ENCODE results near the gene ERCC6. TPM values are rescaled to one million over a fixed set of nuclear protein-coding genes. Genes with fewer than 3 reads are reported as not detected.

Gene ERCC6
- total and polyA plus RNA-seq, 2 donors (not counting 3 experiments of a cell fraction or from before 2014, with no cell fraction given) = 15.3 to 39.6 TPM

DNA sequence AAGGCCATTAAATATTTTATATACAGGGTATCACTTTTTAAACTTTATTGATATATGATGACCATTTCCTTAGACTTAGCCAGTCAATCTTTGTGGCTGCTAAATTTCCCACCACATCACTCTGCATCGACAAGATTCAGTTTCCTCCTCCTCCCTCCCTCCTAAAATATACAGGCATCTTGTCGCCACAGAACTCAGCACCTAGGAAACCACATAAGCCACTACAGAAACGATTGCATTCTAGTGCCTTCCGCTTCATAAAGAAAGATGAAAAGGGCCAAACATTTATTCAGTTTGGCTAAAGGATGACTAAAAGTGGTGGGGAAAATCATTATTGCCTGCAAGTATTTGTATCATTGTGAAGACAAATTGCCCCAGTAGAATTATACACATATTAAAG lies 30.7 kb downstream of the ERCC6 start:
- Histone ChIP-seq H3K79me2 (ENCODE audit: control insufficient read depth, insufficient read depth, low read length) (peaks cover 55% of the 10 kb centered on the region), H3K27me3 (ENCODE audit: control insufficient read depth in 2 of 2, insufficient read depth in 2 of 2, low read length in 2 of 2) (no peaks in the 10 kb centered on the region), H3K9me3 (replicated peaks; ENCODE audit: control insufficient read depth, insufficient read depth, low read length) (no peaks in the 10 kb centered on the region), H3K4me1 (ENCODE audit: control insufficient read depth, extremely low read depth, insufficient read depth, low read length) (no peaks in the 10 kb centered on the region), H3K36me3 (ENCODE audit: control insufficient read depth in 2 of 2, extremely low read depth in 1 of 2, insufficient read depth in 2 of 2, low read length in 2 of 2) (peaks cover 3 to 9% of the 10 kb centered on the region in 2 experiments), H4K20me1 (replicated peaks; ENCODE audit: control insufficient read depth, extremely low read depth, insufficient read depth, low read length) (peaks cover 2% of the 10 kb centered on the region), H3K27ac (ENCODE audit: insufficient read depth, low read depth, low read length) (no peak overlapping the region), H3K4me3 (replicated peaks in 1 of 3; ENCODE audit: insufficient read depth in 1 of 3, low read depth in 1 of 3, low read length in 3 of 3) (no peak overlapping the region), H2AFZ (ENCODE audit: low read depth, low read length) (no peak overlapping the region), H3K9me1 (replicated peaks; ENCODE audit: control insufficient read depth, extremely low read depth, insufficient read depth, low read length) (no peaks in the 10 kb centered on the region), H3K9ac (replicated peaks; ENCODE audit: extremely low read depth, insufficient read depth, low read length) (no peak overlapping the region), H3K4me2 (ENCODE audit: insufficient read depth, low read length) (no peak overlapping the region)
- DNase-seq (ENCODE audit: low read depth, low spot score) = no peak
- no TSS peak for BruUV-seq (replicated peaks)
- intact Hi-C loops (cut with micrococcal nuclease) (no loop called here), dilution Hi-C loops (cut with MboI; ENCODE audit: extremely low pct_ligation_motif_present, low sequenced_read_pairs) (no loop called here)
- TF ChIP-seq, protein P1, sequence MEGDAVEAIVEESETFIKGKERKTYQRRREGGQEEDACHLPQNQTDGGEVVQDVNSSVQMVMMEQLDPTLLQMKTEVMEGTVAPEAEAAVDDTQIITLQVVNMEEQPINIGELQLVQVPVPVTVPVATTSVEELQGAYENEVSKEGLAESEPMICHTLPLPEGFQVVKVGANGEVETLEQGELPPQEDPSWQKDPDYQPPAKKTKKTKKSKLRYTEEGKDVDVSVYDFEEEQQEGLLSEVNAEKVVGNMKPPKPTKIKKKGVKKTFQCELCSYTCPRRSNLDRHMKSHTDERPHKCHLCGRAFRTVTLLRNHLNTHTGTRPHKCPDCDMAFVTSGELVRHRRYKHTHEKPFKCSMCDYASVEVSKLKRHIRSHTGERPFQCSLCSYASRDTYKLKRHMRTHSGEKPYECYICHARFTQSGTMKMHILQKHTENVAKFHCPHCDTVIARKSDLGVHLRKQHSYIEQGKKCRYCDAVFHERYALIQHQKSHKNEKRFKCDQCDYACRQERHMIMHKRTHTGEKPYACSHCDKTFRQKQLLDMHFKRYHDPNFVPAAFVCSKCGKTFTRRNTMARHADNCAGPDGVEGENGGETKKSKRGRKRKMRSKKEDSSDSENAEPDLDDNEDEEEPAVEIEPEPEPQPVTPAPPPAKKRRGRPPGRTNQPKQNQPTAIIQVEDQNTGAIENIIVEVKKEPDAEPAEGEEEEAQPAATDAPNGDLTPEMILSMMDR (IDR thresholded peaks at IDR 0.05; ENCODE audit: extremely low read depth in 1 of 2, insufficient read depth in 1 of 2, low read depth in 1 of 2, low read length in 2 of 2) = no peak
- no peak for TF ChIP-seq FOS (IDR thresholded peaks at IDR 0.05; ENCODE audit: borderline replicate concordance, insufficient read depth, low read length)
- POLR2A ChIA-PET = no interaction called here
- FAIRE-seq = no peak
- CTCF ChIA-PET = interaction anchor here (1.0 to 6.7 kb wide), 2 partner anchors 19 to 100 kb away, joined by 3 to 109 read pairs; no protein-coding TSS in a partner anchor

DNA sequence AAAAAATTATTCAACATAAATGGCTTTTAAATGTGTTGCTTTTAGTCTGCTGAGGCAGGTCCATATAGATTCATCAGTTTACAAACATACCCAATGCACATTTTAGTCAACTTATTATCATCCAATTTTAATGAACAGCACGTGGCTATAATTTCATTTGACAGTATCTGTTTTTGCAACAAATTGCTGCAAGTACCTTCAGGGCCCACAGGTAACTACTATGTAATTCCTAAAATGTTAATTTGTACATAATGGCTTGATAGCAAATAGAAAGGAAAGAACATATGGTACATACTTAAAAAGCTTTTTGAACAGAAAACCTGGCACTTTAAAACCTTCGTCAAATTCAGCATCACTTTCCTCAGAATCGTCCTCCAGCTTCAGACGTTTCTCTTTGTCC lies 33.3 kb downstream of the ERCC6 start:
- Histone ChIP-seq H3K9ac (replicated peaks; ENCODE audit: extremely low read depth, insufficient read depth, low read length) (no peak overlapping the region), H3K27me3 (ENCODE audit: control insufficient read depth in 2 of 2, insufficient read depth in 2 of 2, low read length in 2 of 2) (no peaks in the 10 kb centered on the region), H3K4me3 (replicated peaks in 1 of 3; ENCODE audit: insufficient read depth in 1 of 3, low read depth in 1 of 3, low read length in 3 of 3) (no peak overlapping the region), H3K9me3 (replicated peaks; ENCODE audit: control insufficient read depth, insufficient read depth, low read length) (no peaks in the 10 kb centered on the region), H2AFZ (ENCODE audit: low read depth, low read length) (no peak overlapping the region), H3K36me3 (ENCODE audit: control insufficient read depth in 2 of 2, extremely low read depth in 1 of 2, insufficient read depth in 2 of 2, low read length in 2 of 2) (peaks cover 3 to 7% of the 10 kb centered on the region in 2 experiments), H4K20me1 (replicated peaks; ENCODE audit: control insufficient read depth, extremely low read depth, insufficient read depth, low read length) (peaks cover under 1% of the 10 kb centered on the region), H3K79me2 (ENCODE audit: control insufficient read depth, insufficient read depth, low read length) (peaks cover 44% of the 10 kb centered on the region), H3K4me2 (ENCODE audit: insufficient read depth, low read length) (no peak overlapping the region), H3K27ac (ENCODE audit: insufficient read depth, low read depth, low read length) (no peak overlapping the region), H3K4me1 (ENCODE audit: control insufficient read depth, extremely low read depth, insufficient read depth, low read length) (no peaks in the 10 kb centered on the region), H3K9me1 (replicated peaks; ENCODE audit: control insufficient read depth, extremely low read depth, insufficient read depth, low read length) (no peaks in the 10 kb centered on the region)
- no peak for FAIRE-seq
- TF ChIP-seq, protein P1 (IDR thresholded peaks at IDR 0.05; ENCODE audit: extremely low read depth in 1 of 2, insufficient read depth in 1 of 2, low read depth in 1 of 2, low read length in 2 of 2) = no peak
- no peak for TF ChIP-seq POLR2A (IDR thresholded peaks at IDR 0.05; ENCODE audit: low read depth, low read length)
- no peak for TF ChIP-seq FOS (IDR thresholded peaks at IDR 0.05; ENCODE audit: borderline replicate concordance, insufficient read depth, low read length)
- TF ChIP-seq POLR2AphosphoS5 (IDR thresholded peaks at IDR 0.05; ENCODE audit: insufficient read depth, low read depth, low read length) = no peak
- no peak for TF ChIP-seq EZH2 (IDR thresholded peaks at IDR 0.05; ENCODE audit: borderline replicate concordance, low read depth, low read length, severe bottlenecking)
- no peak for TF ChIP-seq JUN (IDR thresholded peaks at IDR 0.05; ENCODE audit: borderline replicate concordance, insufficient read depth, insufficient read length, low read depth)
- TF ChIP-seq GATA2 (IDR thresholded peaks at IDR 0.05; ENCODE audit: insufficient read depth, insufficient read length, low read depth, low read length) = no peak
- TF ChIP-seq MYC (IDR thresholded peaks at IDR 0.05; ENCODE audit: low read depth, low read length) = no peak
- TF ChIP-seq, protein P2, sequence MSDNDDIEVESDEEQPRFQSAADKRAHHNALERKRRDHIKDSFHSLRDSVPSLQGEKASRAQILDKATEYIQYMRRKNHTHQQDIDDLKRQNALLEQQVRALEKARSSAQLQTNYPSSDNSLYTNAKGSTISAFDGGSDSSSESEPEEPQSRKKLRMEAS (IDR thresholded peaks at IDR 0.05; ENCODE audit: insufficient read depth, insufficient read length) = no peak
- dilution Hi-C loops (cut with MboI; ENCODE audit: extremely low pct_ligation_motif_present, low sequenced_read_pairs) = no loop called here
- POLR2A ChIA-PET = no interaction called here
- intact Hi-C loops (cut with micrococcal nuclease) = no loop called here
- no TSS peak for BruUV-seq (replicated peaks)
- no peak for DNase-seq (ENCODE audit: low read depth, low spot score)
- CTCF ChIA-PET = no interaction called here
